ENCODE measurements around the gene PAK4. TPM values are rescaled to one million over a fixed set of nuclear protein-coding genes. Genes with fewer than 3 reads are reported as not detected.

The PAK4 gene
- total RNA-seq, 1 experiment from 2014 or later, result 12.8 TPM

DNA sequence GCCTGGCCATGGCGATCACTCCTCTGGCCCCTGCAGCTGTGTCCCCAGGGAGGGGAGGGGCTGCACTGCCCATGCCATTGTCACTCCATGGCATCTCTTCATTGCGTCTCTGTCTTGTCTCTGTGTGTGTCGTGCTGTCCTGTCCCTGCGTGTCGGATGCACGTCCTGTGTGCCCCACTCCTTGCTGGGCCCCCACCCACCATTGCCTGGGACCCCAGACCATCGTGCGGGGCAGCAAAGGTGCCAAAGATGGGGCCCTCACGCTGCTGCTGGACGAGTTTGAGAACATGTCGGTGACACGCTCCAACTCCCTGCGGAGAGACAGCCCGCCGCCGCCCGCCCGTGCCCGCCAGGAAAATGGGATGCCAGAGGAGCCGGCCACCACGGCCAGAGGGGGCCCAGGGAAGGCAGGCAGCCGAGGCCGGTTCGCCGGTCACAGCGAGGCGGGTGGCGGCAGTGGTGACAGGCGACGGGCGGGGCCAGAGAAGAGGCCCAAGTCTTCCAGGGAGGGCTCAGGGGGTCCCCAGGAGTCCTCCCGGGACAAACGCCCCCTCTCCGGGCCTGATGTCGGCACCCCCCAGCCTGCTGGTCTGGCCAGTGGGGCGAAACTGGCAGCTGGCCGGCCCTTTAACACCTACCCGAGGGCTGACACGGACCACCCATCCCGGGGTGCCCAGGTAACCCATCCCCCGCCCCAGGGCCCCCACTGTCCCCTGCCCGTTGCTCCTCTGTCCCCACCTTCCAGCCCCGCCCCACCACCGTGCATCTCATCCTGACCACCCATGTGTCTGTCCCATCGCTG, 47.3 kb downstream of the PAK4 start:
- no peak for DNase-seq (ENCODE audit: low spot score)
- in situ Hi-C loops (cut with HindIII; ENCODE audit: low sequenced_read_pairs), result no loop called here

DNA sequence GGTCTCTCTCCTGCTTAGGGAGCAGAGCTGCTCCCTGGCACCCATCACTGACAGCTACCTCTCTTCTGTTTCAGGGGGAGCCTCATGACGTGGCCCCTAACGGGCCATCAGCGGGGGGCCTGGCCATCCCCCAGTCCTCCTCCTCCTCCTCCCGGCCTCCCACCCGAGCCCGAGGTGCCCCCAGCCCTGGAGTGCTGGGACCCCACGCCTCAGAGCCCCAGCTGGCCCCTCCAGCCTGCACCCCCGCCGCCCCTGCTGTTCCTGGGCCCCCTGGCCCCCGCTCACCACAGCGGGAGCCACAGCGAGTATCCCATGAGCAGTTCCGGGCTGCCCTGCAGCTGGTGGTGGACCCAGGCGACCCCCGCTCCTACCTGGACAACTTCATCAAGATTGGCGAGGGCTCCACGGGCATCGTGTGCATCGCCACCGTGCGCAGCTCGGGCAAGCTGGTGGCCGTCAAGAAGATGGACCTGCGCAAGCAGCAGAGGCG, 48.0 kb downstream of the PAK4 start:
- in situ Hi-C loops (cut with HindIII; ENCODE audit: low sequenced_read_pairs), result no loop called here

GRCh38 chr19:39174142-39174541, 48.6 kb downstream of the PAK4 start:
- in situ Hi-C loops (cut with HindIII; ENCODE audit: low sequenced_read_pairs), result no loop called here

More for the DNA sequence above, 48.0 kb downstream of the PAK4 start:
- no peak for DNase-seq (ENCODE audit: low spot score)

GRCh38 chr19:39174558-39175544, 49.3 kb downstream of the PAK4 start:
- no peak for DNase-seq (ENCODE audit: low spot score)
- in situ Hi-C loops (cut with HindIII; ENCODE audit: low sequenced_read_pairs), result no loop called here

More at GRCh38 chr19:39174142-39174541, 48.6 kb downstream of the PAK4 start:
- no peak for DNase-seq (ENCODE audit: low spot score)

GRCh38 chr19:39175564-39175963, 50.0 kb downstream of the PAK4 start:
- no peak for DNase-seq (ENCODE audit: low spot score)
- in situ Hi-C loops (cut with HindIII; ENCODE audit: low sequenced_read_pairs), result no loop called here

DNA sequence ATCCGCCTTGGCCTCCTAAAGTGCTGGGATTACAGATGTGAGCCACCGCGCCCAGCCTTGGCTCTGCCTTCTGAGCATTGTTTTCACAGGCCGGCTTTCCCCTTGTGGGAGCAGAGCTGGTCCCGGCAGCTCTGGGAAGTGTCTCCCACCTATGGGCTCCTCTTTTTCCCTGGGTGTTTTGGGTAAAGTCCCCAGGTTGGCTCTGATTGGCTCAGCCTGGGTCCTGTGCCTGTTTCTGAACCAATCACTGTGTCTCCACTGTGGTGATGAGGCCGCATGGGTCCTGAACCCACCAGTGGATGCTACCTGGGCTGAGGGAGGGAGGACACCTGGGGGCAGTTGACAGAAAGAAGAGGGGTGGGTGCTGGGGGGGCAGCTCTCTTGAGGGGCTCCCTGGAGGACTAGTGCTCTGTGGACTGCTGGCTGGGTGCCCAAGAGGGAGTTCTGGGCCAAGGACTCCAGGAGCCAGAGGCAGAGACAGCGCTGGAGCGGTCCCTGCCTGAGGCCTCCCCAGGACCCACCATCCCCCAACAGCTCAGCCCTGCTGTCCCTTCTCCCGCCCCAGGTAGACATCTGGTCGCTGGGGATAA, 51.6 kb downstream of the PAK4 start:
- in situ Hi-C loops (cut with HindIII; ENCODE audit: low sequenced_read_pairs), result no loop called here
- no peak for DNase-seq (ENCODE audit: low spot score)

GRCh38 chr19:39177736-39178135, 52.1 kb downstream of the PAK4 start:
- DNase-seq (ENCODE audit: low spot score), result no peak
- in situ Hi-C loops (cut with HindIII; ENCODE audit: low sequenced_read_pairs), result no loop called here

- in situ Hi-C loops (cut with HindIII; ENCODE audit: low sequenced_read_pairs), result no loop called here
- no peak for DNase-seq (ENCODE audit: low spot score)
Measured at GRCh38 chr19:39178296-39179006, 52.9 kb downstream of the PAK4 start.

DNA sequence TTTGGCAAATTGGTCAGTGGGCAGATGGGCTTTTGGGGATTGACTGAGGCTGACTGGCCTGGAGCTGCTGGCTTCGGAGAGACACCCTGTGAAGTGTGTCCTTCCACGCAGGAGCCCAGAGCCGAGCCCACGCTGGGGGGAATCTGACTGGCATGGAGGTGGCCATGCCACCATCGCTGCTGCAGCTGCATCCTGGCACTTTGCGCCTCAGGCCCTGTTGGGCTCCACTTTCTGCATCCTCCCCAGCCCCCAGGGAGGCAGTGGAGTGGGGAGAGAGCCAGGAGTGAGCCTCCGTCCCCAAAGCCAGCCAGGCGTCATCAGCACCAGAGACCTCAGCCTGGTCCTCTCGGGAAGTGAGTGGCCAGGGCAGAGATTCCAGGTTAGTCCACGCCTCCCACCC, 54.2 kb downstream of the PAK4 start:
- in situ Hi-C loops (cut with HindIII; ENCODE audit: low sequenced_read_pairs), result no loop called here
- DNase-seq (ENCODE audit: low spot score), result no peak

DNA sequence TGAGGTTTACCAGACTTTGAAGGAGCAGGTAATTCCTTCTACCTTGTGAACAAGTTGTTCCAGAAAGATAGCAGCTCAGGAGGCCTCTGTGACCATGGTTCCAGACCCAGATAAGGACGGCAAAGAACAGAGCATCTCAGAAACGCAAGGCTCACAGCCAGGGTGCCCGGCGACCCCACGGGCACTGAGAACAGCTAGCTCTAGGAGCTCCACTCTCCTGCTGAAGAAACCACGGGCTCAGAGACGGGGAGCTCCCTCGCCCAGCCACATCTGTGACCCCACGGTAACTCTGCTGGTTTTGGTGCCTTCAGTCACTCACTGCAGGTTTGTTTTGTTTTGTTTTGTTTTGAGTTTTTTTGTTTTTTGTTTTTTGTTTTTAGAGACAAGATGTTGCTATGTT, 55.2 kb downstream of the PAK4 start:
- in situ Hi-C loops (cut with HindIII; ENCODE audit: low sequenced_read_pairs), result no loop called here
- no peak for DNase-seq (ENCODE audit: low spot score)

- in situ Hi-C loops (cut with HindIII; ENCODE audit: low sequenced_read_pairs), result no loop called here
- no peak for DNase-seq (ENCODE audit: low spot score)
Measured at GRCh38 chr19:39181500-39182173, 56.1 kb downstream of the PAK4 start.

- DNase-seq (ENCODE audit: low spot score), result no peak
- in situ Hi-C loops (cut with HindIII; ENCODE audit: low sequenced_read_pairs), result no loop called here
Measured at GRCh38 chr19:39182174-39182505, 56.6 kb downstream of the PAK4 start.

- in situ Hi-C loops (cut with HindIII; ENCODE audit: low sequenced_read_pairs), result no loop called here
- DNase-seq (ENCODE audit: low spot score), result no peak
Measured at GRCh38 chr19:39183104-39183503, 57.5 kb downstream of the PAK4 start.

DNA sequence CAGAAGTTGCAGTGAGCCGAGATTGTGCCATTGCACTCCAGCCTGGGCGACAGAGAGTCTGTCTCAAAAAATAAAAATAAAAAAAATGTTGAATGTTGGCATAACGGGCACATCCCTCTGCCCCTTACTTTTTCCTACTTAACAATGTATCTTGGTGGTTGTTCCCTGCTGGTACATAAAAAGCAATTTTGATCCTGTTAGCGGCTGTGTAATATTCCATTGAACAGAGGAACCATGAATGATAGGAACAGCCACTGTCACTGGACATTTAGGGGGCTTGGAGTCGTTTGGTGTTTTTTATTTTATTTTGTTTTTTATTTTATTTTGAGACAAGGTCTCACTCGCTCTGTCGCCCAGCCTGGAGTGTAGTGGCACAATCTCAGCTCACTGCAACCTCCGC, 60.8 kb downstream of the PAK4 start:
- in situ Hi-C loops (cut with HindIII; ENCODE audit: low sequenced_read_pairs), result no loop called here
- DNase-seq (ENCODE audit: low spot score), result no peak

GRCh38 chr19:39187552-39187943, 62.0 kb downstream of the PAK4 start:
- in situ Hi-C loops (cut with HindIII; ENCODE audit: low sequenced_read_pairs), result no loop called here
- DNase-seq (ENCODE audit: low spot score), result no peak

DNA sequence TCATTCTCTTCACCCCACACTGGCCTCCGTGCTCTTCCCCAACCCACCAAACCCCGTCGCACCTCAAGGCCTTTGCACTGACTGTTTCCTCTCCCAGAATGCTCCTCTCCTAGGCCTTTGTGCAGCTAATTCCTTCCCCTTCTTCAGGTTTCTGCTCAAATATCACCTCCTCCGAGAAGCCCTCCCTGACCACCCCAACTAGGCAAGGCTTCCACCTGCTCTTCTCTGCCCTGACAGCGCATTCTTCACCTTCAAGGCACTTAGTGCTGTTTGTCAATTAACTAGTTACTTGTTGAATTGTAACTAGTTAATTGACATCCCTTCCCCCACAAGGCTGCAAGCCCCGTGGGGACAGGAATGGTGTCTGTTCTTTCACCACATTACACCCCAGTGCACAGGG, 63.4 kb downstream of the PAK4 start:
- in situ Hi-C loops (cut with HindIII; ENCODE audit: low sequenced_read_pairs), result no loop called here
- DNase-seq (ENCODE audit: low spot score), result no peak

- DNase-seq (ENCODE audit: low spot score), result no peak
- in situ Hi-C loops (cut with HindIII; ENCODE audit: low sequenced_read_pairs), result no loop called here
Measured at GRCh38 chr19:39190768-39191167, 65.2 kb downstream of the PAK4 start.

DNA sequence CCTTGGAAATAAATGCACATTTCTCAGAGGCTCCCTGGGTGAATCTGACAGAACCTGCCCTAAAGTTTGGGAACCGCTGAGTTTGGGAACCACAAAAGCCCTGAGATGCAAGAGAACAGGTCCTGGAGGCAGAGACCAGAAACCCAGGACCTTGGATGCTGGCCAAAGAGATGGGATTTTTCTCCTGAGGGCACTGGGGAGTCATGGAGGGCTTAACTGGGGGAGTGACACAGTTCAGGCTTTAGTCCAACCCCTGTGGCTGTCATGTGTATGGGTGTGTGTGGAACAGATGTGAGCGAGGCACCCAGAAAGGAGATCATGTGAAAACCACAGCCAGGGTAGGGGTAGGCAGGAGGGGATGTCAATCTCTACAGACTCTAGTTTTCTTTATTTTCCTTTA, 67.3 kb downstream of the PAK4 start:
- in situ Hi-C loops (cut with HindIII; ENCODE audit: low sequenced_read_pairs), result no loop called here
- DNase-seq (ENCODE audit: low spot score), result no peak

DNA sequence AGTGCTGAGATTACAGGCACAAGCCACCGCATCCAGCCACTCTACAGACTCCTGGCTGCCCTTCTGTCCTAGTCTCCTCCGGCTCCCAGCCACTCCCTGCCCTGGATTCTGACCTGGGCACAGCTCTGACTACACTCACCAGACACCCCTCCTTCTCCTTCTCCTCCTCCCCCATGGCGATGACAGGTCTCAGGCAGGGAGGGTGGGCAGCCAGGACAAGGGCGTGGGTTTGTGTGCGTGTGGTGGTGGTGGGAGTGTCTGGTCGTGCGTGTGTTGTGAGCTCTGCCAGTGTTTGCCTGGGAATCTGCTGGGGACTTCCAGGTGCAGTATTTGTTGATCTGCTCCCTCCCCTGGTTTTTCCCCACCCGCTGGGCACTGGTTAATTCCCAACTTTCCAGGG, 68.2 kb downstream of the PAK4 start:
- in situ Hi-C loops (cut with HindIII; ENCODE audit: low sequenced_read_pairs), result no loop called here
- DNase-seq (ENCODE audit: low spot score), result no peak

Data from G401 (cell line).